H1 (cell line): ENCODE measurements around the gene STPG1. TPM values are rescaled to one million over a fixed set of nuclear protein-coding genes. Genes with fewer than 3 reads are reported as not detected.

Source experiments
- CBX5 ChIP-seq: fragments of 300-800, 300-1000 bp; sonication (generic); IDR thresholded peaks from 2 replicates; pipeline ENCODE4 v1.7.1; 2016; ENCODE audit warnings: antibody characterized with exemption, low read length, low read depth
- EZH2 ChIP-seq: fragments of 200-600 bp; sonication (generic); IDR thresholded peaks from 2 replicates; pipeline ENCODE4 v1.7.1; 2012; ENCODE audit warnings: low read depth, mild to moderate bottlenecking, moderate library complexity, low read length, inconsistent platforms; ENCODE audit not compliant: severe bottlenecking
- RBBP5 ChIP-seq: IDR thresholded peaks from 2 replicates; pipeline ENCODE4 v1.7.1; 2012; ENCODE audit warnings: low read depth, mild to moderate bottlenecking, inconsistent platforms, low read length, moderate library complexity, borderline replicate concordance
- TBP ChIP-seq: IDR thresholded peaks from 2 replicates; pipeline ENCODE4 v1.6.1; 2011; ENCODE audit warnings: low read depth, low read length, improper control_type of control experiment
- USF2 ChIP-seq: IDR thresholded peaks from 2 replicates; pipeline ENCODE4 v1.6.1; 2011; ENCODE audit warnings: low read length, improper control_type of control experiment
- polyA plus RNA-seq, 7 experiments: library from polyadenylated mRNA; depleted of rRNA in 3 of 7; stranded (reverse) in 5 of 7; unstranded in 2 of 7; fragments of >200 nt in 5 of 7; fragments of 200-250 nt in 2 of 7; gene quantifications; 1 replicate in 5 of 7; 2 replicates in 1 of 7; 4 replicates in 1 of 7; pipeline versions ENCODE4 v1.2.1 to v1.2.3, GENCODE V29; 2011 to 2013; ENCODE audit warnings: missing spikeins in 2 of 7, mixed read lengths in 2 of 7
- total RNA-seq: library from RNA; stranded (reverse); fragmentation: NEBNext Ultra II Directional; extraction: Animal tissue kit (Norgen Biotek cat#: 25700); gene quantifications from 2 replicates; pipeline ENCODE4 v1.2.1, GENCODE V29; 2021

Gene STPG1
- total and polyA plus RNA-seq, 2 of the 8 experiments (the other 6 are each of a cell fraction or from before 2014, with no cell fraction given), result 10.3 to 11.2 TPM

- TF ChIP-seq TBP (no peak), EZH2 (peak; percentile 56), RBBP5 (peak; percentile 84), CBX5 (no peak), USF2 (no peak)
- TF ChIP-seq, all 59 proteins: peak for 10
Observed at GRCh38 chr1:24321697-24322469, 91.7 kb downstream of the STPG1 start (continued).
